Heart left ventricle (tissue), 13 donors: ENCODE data around the gene CYB5A.

Source experiments
- POLR2A ChIP-seq, 2 donors: fragments of 450-650 bp; IDR thresholded peaks; one replicate each; pipeline ENCODE4 v1.6.1; 2017; ENCODE audit warnings: antibody characterized with exemption in 2 of 2, mild to moderate bottlenecking in 2 of 2, moderate library complexity in 2 of 2
- TF ChIP-seq, protein P1 (sequence below), 12 donors: fragments of 200-600 bp; sonication (generic) in 4 of 12; IDR thresholded peaks; one replicate each; pipeline versions ENCODE4 v1.5.0 to v1.8.0; 2018 to 2022; ENCODE audit warnings: antibody characterized with exemption in 12 of 12, mild to moderate bottlenecking in 5 of 12
- donor health status: ischemic (EF 13 %, LVEDD 7.1; RV severe dilation, severe dysfunction).
- donor health status: DM: no; HTN: yes; CAD: no.
- donor health status: DM: no; HTN: no; CAD: no.
- donor health status: ischemic (EF 25% LVEDD 6.9; RV normal size, moderate dysfunction).
- donor health status: ischemic (EF 25% LVEDD 5.7; RV mildly dilated, moderate dysfunction).
- donor health status: ischemic (EF 35%, LVEDD 5.7; RV mildly dilated, moderate dysfunction).
- donor health status: nonischemic (EF 11% LVEDD 7.7; RV severe dilation, severe dysfunction).
- donor health status: DM: yes; HTN: yes; CAD: no.
- donor health status: PGD.
- donor health status: ischemic (EF 29% LVEDD 5.4; RV normal size, mild dysfunction).
- donor health status: nonischemic (EF 23%, LVEDD 6.1; RV moderate dilation, normal function).

GRCh38 chr18:74250131-74250530, 41.6 kb downstream of the CYB5A start:
- TF ChIP-seq, protein P1, sequence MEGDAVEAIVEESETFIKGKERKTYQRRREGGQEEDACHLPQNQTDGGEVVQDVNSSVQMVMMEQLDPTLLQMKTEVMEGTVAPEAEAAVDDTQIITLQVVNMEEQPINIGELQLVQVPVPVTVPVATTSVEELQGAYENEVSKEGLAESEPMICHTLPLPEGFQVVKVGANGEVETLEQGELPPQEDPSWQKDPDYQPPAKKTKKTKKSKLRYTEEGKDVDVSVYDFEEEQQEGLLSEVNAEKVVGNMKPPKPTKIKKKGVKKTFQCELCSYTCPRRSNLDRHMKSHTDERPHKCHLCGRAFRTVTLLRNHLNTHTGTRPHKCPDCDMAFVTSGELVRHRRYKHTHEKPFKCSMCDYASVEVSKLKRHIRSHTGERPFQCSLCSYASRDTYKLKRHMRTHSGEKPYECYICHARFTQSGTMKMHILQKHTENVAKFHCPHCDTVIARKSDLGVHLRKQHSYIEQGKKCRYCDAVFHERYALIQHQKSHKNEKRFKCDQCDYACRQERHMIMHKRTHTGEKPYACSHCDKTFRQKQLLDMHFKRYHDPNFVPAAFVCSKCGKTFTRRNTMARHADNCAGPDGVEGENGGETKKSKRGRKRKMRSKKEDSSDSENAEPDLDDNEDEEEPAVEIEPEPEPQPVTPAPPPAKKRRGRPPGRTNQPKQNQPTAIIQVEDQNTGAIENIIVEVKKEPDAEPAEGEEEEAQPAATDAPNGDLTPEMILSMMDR (IDR thresholded peaks at IDR 0.05) = no peak
- no peak for TF ChIP-seq POLR2A (IDR thresholded peaks at IDR 0.05)
